Hepatocyte (in vitro differentiated cells): Measurements from ENCODE around the gene SNAP25. TPM values are rescaled to one million over a fixed set of nuclear protein-coding genes. Genes with fewer than 3 reads are reported as not detected.

Experiments used
- DNase-seq: peaks from one replicate; pipeline ENCODE4 v3.0.0-alpha.2; 2016; ENCODE audit warnings: low spot score
- H2AFZ ChIP-seq: fragments of 200-600 bp; sonication (generic); 2 replicates; pipeline ENCODE4 v1.6.0; 2016; ENCODE audit warnings: antibody characterized with exemption, mild to moderate bottlenecking
- H3K27ac ChIP-seq: fragments of 200-600 bp; sonication (generic); 2 replicates; pipeline ENCODE4 v1.5.1; 2016; ENCODE audit warnings: mild to moderate bottlenecking
- H3K27me3 ChIP-seq: fragments of 200-600 bp; sonication (generic); 2 replicates; pipeline ENCODE4 v1.6.1; 2016
- H3K36me3 ChIP-seq: fragments of 200-600 bp; sonication (generic); replicated peaks from 2 replicates; pipeline ENCODE4 v1.5.1; 2016; ENCODE audit warnings: low read depth; ENCODE audit not compliant: insufficient read depth
- H3K4me1 ChIP-seq: fragments of 200-600 bp; sonication (generic); 2 replicates; pipeline ENCODE4 v1.5.1; 2016; ENCODE audit warnings: mild to moderate bottlenecking, moderate library complexity; ENCODE audit not compliant: insufficient read depth
- H3K4me2 ChIP-seq: fragments of 200-600 bp; sonication (generic); 2 replicates; pipeline ENCODE4 v1.6.0; 2016
- H3K4me3 ChIP-seq: fragments of 200-600 bp; sonication (generic); 2 replicates; pipeline ENCODE4 v1.5.1; 2016; ENCODE audit warnings: mild to moderate bottlenecking
- H3K79me2 ChIP-seq: fragments of 200-600 bp; sonication (generic); 2 replicates; pipeline ENCODE4 v1.6.0; 2017; ENCODE audit warnings: mild to moderate bottlenecking
- H3K9me2 ChIP-seq: fragments of 200-600 bp; sonication (generic); replicated peaks from 2 replicates; pipeline ENCODE4 v1.6.0; 2017; ENCODE audit warnings: mild to moderate bottlenecking; ENCODE audit not compliant: insufficient read depth
- H3K9me3 ChIP-seq: fragments of 200-600 bp; sonication (generic); 2 replicates; pipeline ENCODE4 v1.5.1; 2016; ENCODE audit warnings: low read depth, mild to moderate bottlenecking
- H4K20me1 ChIP-seq: fragments of 200-600 bp; sonication (generic); 2 replicates; pipeline ENCODE4 v1.6.0; 2016; ENCODE audit warnings: mild to moderate bottlenecking; ENCODE audit not compliant: insufficient read depth, poor library complexity, severe bottlenecking
- CTCF ChIP-seq: fragments of 200-600 bp; sonication (generic); IDR thresholded peaks from 2 replicates; pipeline ENCODE4 v1.5.1; 2016; ENCODE audit warnings: antibody characterized with exemption, mild to moderate bottlenecking; ENCODE audit not compliant: poor library complexity
- EZH2 ChIP-seq: fragments of 200-600 bp; sonication (generic); IDR thresholded peaks from 2 replicates; pipeline ENCODE4 v1.6.1; 2016; ENCODE audit warnings: antibody characterized with exemption, mild to moderate bottlenecking, borderline replicate concordance
- EZH2phosphoT487 ChIP-seq: fragments of 200-600 bp; sonication (generic); IDR thresholded peaks from one replicate; pipeline ENCODE4 v1.6.1; 2018; ENCODE audit warnings: antibody characterized with exemption, mild to moderate bottlenecking, low read depth, moderate library complexity; ENCODE audit not compliant: unreplicated experiment, severe bottlenecking
- WGBS: methylation state at CpG from one replicate; pipeline ENCODE4 v1.1.6; 2016; ENCODE audit warnings: low lambda C conversion rate; ENCODE audit errors: missing lambda C conversion rate; 5-methylcytosine and 5-hydroxymethylcytosine counted together
- polyA plus RNA-seq: library from polyadenylated mRNA; unstranded; fragments of >200 nt; fragmentation: Nextera tagmentation; extraction: Ambion mirVana; gene quantifications from 2 replicates; pipeline ENCODE4 v1.2.1, GENCODE V29; 2016
- total RNA-seq: library from RNA; depleted of rRNA; stranded (reverse); fragments of >200 nt; gene quantifications from 2 replicates; pipeline ENCODE4 v1.2.3, GENCODE V29; 2014

The SNAP25 gene
- total and polyA plus RNA-seq, 2 experiments from 2014 or later = 3.7 to 5.2 TPM

- Histone ChIP-seq H4K20me1 (no peaks in the 10 kb centered on the region), H3K27me3 (no peaks in the 10 kb centered on the region), H3K27ac (no peak overlapping the region), H2AFZ (no peak overlapping the region), H3K9me3 (no peaks in the 10 kb centered on the region), H3K4me1 (peaks cover under 1% of the 10 kb centered on the region), H3K4me2 (no peak overlapping the region), H3K36me3 (no peaks in the 10 kb centered on the region), H3K9me2 (no peaks in the 10 kb centered on the region), H3K79me2 (no peaks in the 10 kb centered on the region), H3K4me3 (no peak overlapping the region)
- no peak for TF ChIP-seq EZH2
- TF ChIP-seq EZH2phosphoT487 = no peak
- no peak for TF ChIP-seq CTCF
- no peak for DNase-seq
- 83% methylated on average over 3 of the region's 3 CpGs for WGBS
These were observed 128.7 kb downstream of the SNAP25 start for GRCh38 chr20:10347086-10347880.

- 96% methylated on average over 3 of the region's 3 CpGs for WGBS
- H3K27me3 ChIP-seq = no peaks in the 10 kb centered on the region
- H2AFZ ChIP-seq = no peak overlapping the region
- H3K9me2 ChIP-seq = no peaks in the 10 kb centered on the region
- H3K4me1 ChIP-seq = peaks cover 14% of the 10 kb centered on the region
- H4K20me1 ChIP-seq = no peaks in the 10 kb centered on the region
- H3K79me2 ChIP-seq = no peaks in the 10 kb centered on the region
- no peak overlapping the region for H3K4me3 ChIP-seq
- DNase-seq = no peak
- no peak overlapping the region for H3K27ac ChIP-seq
- no peak for TF ChIP-seq EZH2
- no peak for TF ChIP-seq CTCF
- TF ChIP-seq EZH2phosphoT487 = no peak
- no peak overlapping the region for H3K4me2 ChIP-seq
- no peaks in the 10 kb centered on the region for H3K9me3 ChIP-seq
- H3K36me3 ChIP-seq = no peaks in the 10 kb centered on the region
These were observed 130.5 kb downstream of the SNAP25 start for GRCh38 chr20:10349118-10349517.

- no peaks in the 10 kb centered on the region for H3K36me3 ChIP-seq
- no peaks in the 10 kb centered on the region for H3K27me3 ChIP-seq
- no peaks in the 10 kb centered on the region for H3K9me2 ChIP-seq
- DNase-seq = no peak
- no peak overlapping the region for H2AFZ ChIP-seq
- no peaks in the 10 kb centered on the region for H4K20me1 ChIP-seq
- H3K4me2 ChIP-seq = no peak overlapping the region
- H3K4me1 ChIP-seq = peaks cover 14% of the 10 kb centered on the region
- H3K4me3 ChIP-seq = no peak overlapping the region
- 96% methylated on average over 9 of the region's 9 CpGs for whole genome bisulfite sequencing
- no peak overlapping the region for H3K27ac ChIP-seq
- H3K9me3 ChIP-seq = no peaks in the 10 kb centered on the region
- H3K79me2 ChIP-seq = no peaks in the 10 kb centered on the region
- TF ChIP-seq CTCF = no peak
- TF ChIP-seq EZH2phosphoT487 = no peak
- TF ChIP-seq EZH2 = no peak
These were observed 131.7 kb downstream of the SNAP25 start for GRCh38 chr20:10350188-10350842.
